DOHH2 (cell line): Measurements from ENCODE around the gene NSMF.

ENCODE experiments used
- H3F3A ChIP-seq: fragments of 200-600 bp; sonication (generic), shearing (Covaris generic); 2 replicates; pipeline ENCODE4 v1.6.0; 2016; ENCODE audit warnings: antibody characterized with exemption, mild to moderate bottlenecking; ENCODE audit not compliant: control insufficient read depth, insufficient read depth
- H3K27ac ChIP-seq: fragments of 200-600 bp; sonication (generic); 2 replicates; pipeline ENCODE4 v1.5.1; 2014; ENCODE audit warnings: low read depth, mild to moderate bottlenecking, low read length, moderate library complexity
- H3K27me3 ChIP-seq: fragments of 200-600 bp; sonication (generic); 2 replicates; pipeline ENCODE4 v1.6.1; 2014; ENCODE audit warnings: mild to moderate bottlenecking, low read length, mixed read lengths; ENCODE audit not compliant: control insufficient read depth
- H3K36me3 ChIP-seq: fragments of 200-600 bp; sonication (generic); 2 replicates; pipeline ENCODE4 v1.6.1; 2014; ENCODE audit warnings: mild to moderate bottlenecking, low read length, moderate library complexity, mixed read lengths; ENCODE audit not compliant: control insufficient read depth
- H3K4me1 ChIP-seq: fragments of 200-600 bp; sonication (generic); 2 replicates; pipeline ENCODE4 v1.6.1; 2014; ENCODE audit warnings: mild to moderate bottlenecking, low read length, mixed read lengths; ENCODE audit not compliant: control insufficient read depth
- H3K4me2 ChIP-seq: fragments of 200-600 bp; sonication (generic); 2 replicates; pipeline ENCODE4 v1.6.0; 2014; ENCODE audit warnings: mild to moderate bottlenecking, low read length, moderate library complexity
- H3K4me3 ChIP-seq: fragments of 200-600 bp; sonication (generic); 2 replicates; pipeline ENCODE4 v1.5.1; 2014; ENCODE audit warnings: mild to moderate bottlenecking, low read length, mixed read lengths
- H3K79me2 ChIP-seq: fragments of 200-600 bp; sonication (generic); 2 replicates; pipeline ENCODE4 v1.6.1; 2014; ENCODE audit warnings: mild to moderate bottlenecking, low read length, mixed read lengths; ENCODE audit not compliant: control insufficient read depth
- H3K9me2 ChIP-seq: fragments of 200-600 bp; sonication (generic); replicated peaks from 2 replicates; pipeline ENCODE4 v1.6.1; 2014; ENCODE audit warnings: mild to moderate bottlenecking, low read length, mixed read lengths; ENCODE audit not compliant: control insufficient read depth
- H3K9me3 ChIP-seq: fragments of 200-600 bp; sonication (generic); 2 replicates; pipeline ENCODE4 v1.6.1; 2014; ENCODE audit warnings: antibody characterized with exemption, low read length, mixed read lengths; ENCODE audit not compliant: control insufficient read depth, insufficient read depth
- H4K20me1 ChIP-seq: fragments of 200-600 bp; sonication (generic); 2 replicates; pipeline ENCODE4 v1.6.0; 2014; ENCODE audit warnings: low read depth, mild to moderate bottlenecking, antibody characterized with exemption, low read length, moderate library complexity; ENCODE audit not compliant: control insufficient read depth, insufficient read depth
- EZH2phosphoT487 ChIP-seq: fragments of 200-600 bp; sonication (generic); IDR thresholded peaks from 2 replicates; pipeline ENCODE4 v1.6.1; 2017; ENCODE audit warnings: borderline replicate concordance, mild to moderate bottlenecking, antibody characterized with exemption, low read length, moderate library complexity, mixed read lengths
- TF ChIP-seq, protein P1 (sequence below): fragments of 200-600 bp; sonication (generic); IDR thresholded peaks from one replicate; pipeline ENCODE4 v1.5.1; 2014; ENCODE audit warnings: antibody characterized with exemption, mild to moderate bottlenecking, low read depth, low read length; ENCODE audit not compliant: poor library complexity, severe bottlenecking

The NSMF gene

DNA sequence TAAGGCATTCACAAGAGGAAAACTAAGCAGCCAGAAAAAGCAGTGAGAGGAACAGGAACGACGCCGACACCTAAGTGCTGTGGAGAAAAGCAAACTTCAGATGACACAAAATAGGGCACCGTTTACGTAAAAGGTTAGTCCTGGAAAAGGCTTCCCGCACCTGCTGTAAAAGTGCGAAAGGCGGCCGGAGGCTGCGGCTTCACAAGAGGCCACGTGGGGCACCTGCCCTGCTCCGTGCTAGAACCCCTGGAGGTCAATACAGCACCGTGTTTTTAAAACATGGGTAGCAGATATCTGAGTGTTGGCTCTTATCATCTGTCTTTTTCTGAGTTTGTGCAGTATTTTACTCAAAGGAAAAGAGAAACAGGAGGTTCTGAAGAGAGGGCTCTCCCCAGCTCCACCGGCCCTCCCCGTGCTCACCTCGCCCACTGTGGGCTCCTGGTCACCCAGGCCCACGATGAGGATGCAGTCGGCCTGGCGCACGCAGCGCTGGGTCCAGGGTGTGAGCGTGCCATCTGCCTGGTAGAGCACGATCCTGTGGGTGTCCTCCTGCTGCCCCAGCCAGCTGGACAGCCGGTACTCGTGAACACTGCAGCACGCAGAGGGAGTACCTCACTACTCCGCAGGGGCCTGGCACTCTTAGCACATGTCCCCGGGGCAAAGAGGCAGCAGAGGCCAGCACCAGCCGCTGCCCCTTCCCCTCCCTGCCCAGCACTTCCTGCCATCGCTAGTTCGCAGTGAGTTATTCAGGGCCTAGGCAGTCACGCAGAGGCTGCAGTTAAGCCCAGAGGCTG lies 21.0 kb upstream of the NSMF start:
- no peaks in the 10 kb centered on the region for H3F3A ChIP-seq
- H3K4me2 ChIP-seq: no peak overlapping the region
- TF ChIP-seq, protein P1, sequence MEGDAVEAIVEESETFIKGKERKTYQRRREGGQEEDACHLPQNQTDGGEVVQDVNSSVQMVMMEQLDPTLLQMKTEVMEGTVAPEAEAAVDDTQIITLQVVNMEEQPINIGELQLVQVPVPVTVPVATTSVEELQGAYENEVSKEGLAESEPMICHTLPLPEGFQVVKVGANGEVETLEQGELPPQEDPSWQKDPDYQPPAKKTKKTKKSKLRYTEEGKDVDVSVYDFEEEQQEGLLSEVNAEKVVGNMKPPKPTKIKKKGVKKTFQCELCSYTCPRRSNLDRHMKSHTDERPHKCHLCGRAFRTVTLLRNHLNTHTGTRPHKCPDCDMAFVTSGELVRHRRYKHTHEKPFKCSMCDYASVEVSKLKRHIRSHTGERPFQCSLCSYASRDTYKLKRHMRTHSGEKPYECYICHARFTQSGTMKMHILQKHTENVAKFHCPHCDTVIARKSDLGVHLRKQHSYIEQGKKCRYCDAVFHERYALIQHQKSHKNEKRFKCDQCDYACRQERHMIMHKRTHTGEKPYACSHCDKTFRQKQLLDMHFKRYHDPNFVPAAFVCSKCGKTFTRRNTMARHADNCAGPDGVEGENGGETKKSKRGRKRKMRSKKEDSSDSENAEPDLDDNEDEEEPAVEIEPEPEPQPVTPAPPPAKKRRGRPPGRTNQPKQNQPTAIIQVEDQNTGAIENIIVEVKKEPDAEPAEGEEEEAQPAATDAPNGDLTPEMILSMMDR: no peak
- TF ChIP-seq EZH2phosphoT487: no peak
- no peak overlapping the region for H3K27ac ChIP-seq
- H3K79me2 ChIP-seq: no peaks in the 10 kb centered on the region
- no peaks in the 10 kb centered on the region for H3K9me2 ChIP-seq
- no peaks in the 10 kb centered on the region for H3K27me3 ChIP-seq
- no peaks in the 10 kb centered on the region for H3K36me3 ChIP-seq
- no peak overlapping the region for H3K4me3 ChIP-seq
- H3K4me1 ChIP-seq: no peaks in the 10 kb centered on the region
- no peaks in the 10 kb centered on the region for H4K20me1 ChIP-seq
- peaks cover 8% of the 10 kb centered on the region for H3K9me3 ChIP-seq

DNA sequence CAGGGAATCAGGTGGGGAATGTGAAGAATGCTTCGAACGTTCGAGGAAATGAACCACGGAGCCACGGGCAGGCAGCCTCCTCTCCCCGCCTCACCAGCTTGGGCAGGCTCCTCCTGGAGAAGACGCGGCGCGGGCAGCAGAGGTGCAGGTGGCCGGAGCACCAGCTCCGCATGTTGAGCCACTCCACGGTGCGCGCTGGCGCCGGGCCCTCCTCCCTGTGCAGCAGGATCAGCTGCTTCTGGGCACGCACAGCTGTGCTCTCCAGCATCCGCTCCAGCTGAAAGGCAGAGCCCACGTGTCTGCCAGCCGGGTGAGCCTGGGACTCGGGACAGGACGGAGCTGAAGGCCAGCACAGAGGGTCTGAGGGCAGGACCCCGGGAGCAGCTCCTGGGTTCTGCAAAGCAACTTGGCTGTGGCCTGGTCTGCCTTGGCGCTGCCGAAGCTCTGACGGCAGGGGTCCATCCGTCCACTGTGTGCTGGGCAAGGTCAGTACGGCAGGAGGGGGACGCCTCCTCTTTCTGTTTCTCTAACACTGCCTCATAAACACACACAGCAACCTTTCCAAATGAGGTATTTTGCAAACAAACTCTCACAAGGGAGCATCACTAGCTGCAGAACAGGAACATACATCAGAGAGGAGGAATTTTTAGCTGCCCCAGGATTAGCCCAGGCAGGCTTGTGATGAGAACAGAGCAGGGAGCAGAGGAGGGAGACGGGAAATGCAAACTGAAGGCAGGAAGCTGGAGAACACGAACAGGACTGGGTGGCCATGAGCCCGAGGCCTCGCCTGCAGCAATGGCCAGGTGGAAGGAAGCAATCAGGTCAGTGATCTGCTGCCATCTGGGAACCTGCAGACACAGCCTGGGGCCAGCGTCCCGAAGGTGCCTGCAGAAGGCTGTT lies 20.1 kb upstream of the NSMF start:
- Histone ChIP-seq H3K27me3 (no peaks in the 10 kb centered on the region), H3K36me3 (no peaks in the 10 kb centered on the region), H4K20me1 (no peaks in the 10 kb centered on the region), H3K9me3 (peaks cover 12% of the 10 kb centered on the region), H3K9me2 (no peaks in the 10 kb centered on the region), H3K4me2 (no peak overlapping the region), H3K4me3 (no peak overlapping the region), H3F3A (no peaks in the 10 kb centered on the region), H3K79me2 (no peaks in the 10 kb centered on the region), H3K27ac (no peak overlapping the region), H3K4me1 (no peaks in the 10 kb centered on the region)
- TF ChIP-seq EZH2phosphoT487: no peak
- TF ChIP-seq, protein P1: no peak

DNA sequence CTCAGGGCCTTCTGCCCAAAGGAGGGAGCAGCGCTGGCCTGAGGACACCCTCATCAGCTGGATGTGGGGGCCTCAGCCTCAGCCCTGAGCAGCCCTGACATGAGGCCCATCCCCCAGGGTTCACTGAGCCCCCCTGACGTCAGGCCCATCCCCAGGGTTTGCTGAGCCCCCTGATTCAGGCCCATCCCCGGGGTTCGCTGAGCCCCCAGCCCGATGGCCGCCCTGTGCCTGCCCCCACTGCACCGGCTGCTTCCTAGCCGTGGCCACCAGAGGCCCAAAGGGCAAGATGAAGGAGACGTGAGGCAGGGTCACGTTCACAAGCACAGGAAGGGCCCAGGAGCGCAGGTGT lies 19.5 kb upstream of the NSMF start:
- Histone ChIP-seq H3K4me2 (no peak overlapping the region), H3K79me2 (no peaks in the 10 kb centered on the region), H3F3A (no peaks in the 10 kb centered on the region), H4K20me1 (no peaks in the 10 kb centered on the region), H3K36me3 (no peaks in the 10 kb centered on the region), H3K27me3 (no peaks in the 10 kb centered on the region), H3K27ac (no peak overlapping the region), H3K4me3 (no peak overlapping the region), H3K9me2 (no peaks in the 10 kb centered on the region), H3K4me1 (no peaks in the 10 kb centered on the region), H3K9me3 (peaks cover 14% of the 10 kb centered on the region)
- TF ChIP-seq, protein P1: no peak
- TF ChIP-seq EZH2phosphoT487: no peak
